NCI-H1105 treated with DMSO at 0.1 percent for 48 hours (cell line): ENCODE measurements around the gene LRRC23.

ENCODE experiments used
- DNase-seq: peaks from one replicate; lab custom pipeline; 2025; lab: John Stamatoyannopoulos, UW

Gene LRRC23

GRCh38 chr12:6946033-6946919 is 41.7 kb downstream of the LRRC23 start:
- peak; percentile 97 for DNase-seq

GRCh38 chr12:6946920-6947374 is 42.3 kb downstream of the LRRC23 start:
- DNase-seq, result no peak

GRCh38 chr12:6947615-6948014 is 43.0 kb downstream of the LRRC23 start:
- no peak for DNase-seq

- DNase-seq, result no peak
These were observed 44.4 kb downstream of the LRRC23 start for GRCh38 chr12:6948873-6949594.

GRCh38 chr12:6950401-6950801 is 45.8 kb downstream of the LRRC23 start:
- no peak for DNase-seq

GRCh38 chr12:6950811-6951540 is 46.4 kb downstream of the LRRC23 start, which contains the start of gene PTPN6:
Gene PTPN6 (plus strand): TSS chr12:6951356. CDS start chr12:6951513, 157 bp downstream.
- no peak for DNase-seq

GRCh38 chr12:6951551-6952120 is 47.0 kb downstream of the LRRC23 start:
- no peak for DNase-seq

GRCh38 chr12:6952121-6952862 is 47.7 kb downstream of the LRRC23 start:
- no peak for DNase-seq

- no peak for DNase-seq
These were observed 48.3 kb downstream of the LRRC23 start for GRCh38 chr12:6952863-6953441.

GRCh38 chr12:6953442-6954315 is 49.1 kb downstream of the LRRC23 start:
- DNase-seq, result no peak

- no peak for DNase-seq
These were observed 49.9 kb downstream of the LRRC23 start for GRCh38 chr12:6954316-6955107.

GRCh38 chr12:6955108-6956020 is 50.7 kb downstream of the LRRC23 start:
- no peak for DNase-seq

GRCh38 chr12:6956021-6956727 is 51.6 kb downstream of the LRRC23 start:
- DNase-seq, result no peak

GRCh38 chr12:6957151-6957701 is 52.6 kb downstream of the LRRC23 start:
- no peak for DNase-seq

GRCh38 chr12:6957741-6958608 is 53.4 kb downstream of the LRRC23 start:
- DNase-seq, result no peak

GRCh38 chr12:6958609-6959057 is 54.0 kb downstream of the LRRC23 start:
- DNase-seq, result no peak
